DOHH2 (cell line): Measurements from ENCODE around the gene DIP2C.

Experiments
- H3F3A ChIP-seq: fragments of 200-600 bp; sonication (generic), shearing (Covaris generic); 2 replicates; pipeline ENCODE4 v1.6.0; 2016; ENCODE audit warnings: antibody characterized with exemption, mild to moderate bottlenecking; ENCODE audit not compliant: control insufficient read depth, insufficient read depth
- H3K27ac ChIP-seq: fragments of 200-600 bp; sonication (generic); 2 replicates; pipeline ENCODE4 v1.5.1; 2014; ENCODE audit warnings: low read depth, mild to moderate bottlenecking, low read length, moderate library complexity
- H3K27me3 ChIP-seq: fragments of 200-600 bp; sonication (generic); 2 replicates; pipeline ENCODE4 v1.6.1; 2014; ENCODE audit warnings: mild to moderate bottlenecking, low read length, mixed read lengths; ENCODE audit not compliant: control insufficient read depth
- H3K36me3 ChIP-seq: fragments of 200-600 bp; sonication (generic); 2 replicates; pipeline ENCODE4 v1.6.1; 2014; ENCODE audit warnings: mild to moderate bottlenecking, low read length, moderate library complexity, mixed read lengths; ENCODE audit not compliant: control insufficient read depth
- H3K4me1 ChIP-seq: fragments of 200-600 bp; sonication (generic); 2 replicates; pipeline ENCODE4 v1.6.1; 2014; ENCODE audit warnings: mild to moderate bottlenecking, low read length, mixed read lengths; ENCODE audit not compliant: control insufficient read depth
- H3K4me2 ChIP-seq: fragments of 200-600 bp; sonication (generic); 2 replicates; pipeline ENCODE4 v1.6.0; 2014; ENCODE audit warnings: mild to moderate bottlenecking, low read length, moderate library complexity
- H3K4me3 ChIP-seq: fragments of 200-600 bp; sonication (generic); 2 replicates; pipeline ENCODE4 v1.5.1; 2014; ENCODE audit warnings: mild to moderate bottlenecking, low read length, mixed read lengths
- H3K79me2 ChIP-seq: fragments of 200-600 bp; sonication (generic); 2 replicates; pipeline ENCODE4 v1.6.1; 2014; ENCODE audit warnings: mild to moderate bottlenecking, low read length, mixed read lengths; ENCODE audit not compliant: control insufficient read depth
- H3K9me2 ChIP-seq: fragments of 200-600 bp; sonication (generic); replicated peaks from 2 replicates; pipeline ENCODE4 v1.6.1; 2014; ENCODE audit warnings: mild to moderate bottlenecking, low read length, mixed read lengths; ENCODE audit not compliant: control insufficient read depth
- H3K9me3 ChIP-seq: fragments of 200-600 bp; sonication (generic); 2 replicates; pipeline ENCODE4 v1.6.1; 2014; ENCODE audit warnings: antibody characterized with exemption, low read length, mixed read lengths; ENCODE audit not compliant: control insufficient read depth, insufficient read depth
- H4K20me1 ChIP-seq: fragments of 200-600 bp; sonication (generic); 2 replicates; pipeline ENCODE4 v1.6.0; 2014; ENCODE audit warnings: low read depth, mild to moderate bottlenecking, antibody characterized with exemption, low read length, moderate library complexity; ENCODE audit not compliant: control insufficient read depth, insufficient read depth
- EZH2phosphoT487 ChIP-seq: fragments of 200-600 bp; sonication (generic); IDR thresholded peaks from 2 replicates; pipeline ENCODE4 v1.6.1; 2017; ENCODE audit warnings: borderline replicate concordance, mild to moderate bottlenecking, antibody characterized with exemption, low read length, moderate library complexity, mixed read lengths
- TF ChIP-seq, protein P1 (sequence below): fragments of 200-600 bp; sonication (generic); IDR thresholded peaks from one replicate; pipeline ENCODE4 v1.5.1; 2014; ENCODE audit warnings: antibody characterized with exemption, mild to moderate bottlenecking, low read depth, low read length; ENCODE audit not compliant: poor library complexity, severe bottlenecking

The DIP2C gene

DNA sequence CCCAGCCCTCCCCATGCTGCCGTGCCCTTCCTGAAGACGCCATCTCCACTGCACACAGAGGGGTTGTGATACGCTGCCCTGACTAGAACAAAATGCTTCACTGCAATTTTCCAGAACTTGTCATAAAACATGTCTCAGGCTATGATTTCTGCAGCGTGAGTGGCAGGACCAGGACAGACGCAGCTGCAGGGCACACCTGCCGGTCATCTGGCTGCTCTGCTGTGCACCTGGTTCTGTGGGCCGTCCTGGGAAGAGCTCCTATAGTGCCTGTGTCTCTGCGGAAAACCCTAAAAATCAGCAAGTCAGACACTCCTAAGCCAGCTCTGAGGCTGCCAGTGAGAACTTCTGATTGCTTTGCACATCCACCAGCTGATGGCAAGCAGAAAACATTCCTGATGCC is 39.7 kb upstream of the DIP2C start:
- no peaks in the 10 kb centered on the region for H3K79me2 ChIP-seq
- H3K27me3 ChIP-seq: 0 out of 2 replicates have a peak, but pooled peaks cover 4% of the 10 kb centered on the region
- no peak overlapping the region for H3K4me3 ChIP-seq
- no peaks in the 10 kb centered on the region for H3K9me3 ChIP-seq
- no peaks in the 10 kb centered on the region for H4K20me1 ChIP-seq
- H3K4me2 ChIP-seq: no peak overlapping the region
- no peaks in the 10 kb centered on the region for H3K4me1 ChIP-seq
- no peaks in the 10 kb centered on the region for H3F3A ChIP-seq
- H3K9me2 ChIP-seq: no peaks in the 10 kb centered on the region
- no peak overlapping the region for H3K27ac ChIP-seq
- no peaks in the 10 kb centered on the region for H3K36me3 ChIP-seq
- TF ChIP-seq, protein P1, sequence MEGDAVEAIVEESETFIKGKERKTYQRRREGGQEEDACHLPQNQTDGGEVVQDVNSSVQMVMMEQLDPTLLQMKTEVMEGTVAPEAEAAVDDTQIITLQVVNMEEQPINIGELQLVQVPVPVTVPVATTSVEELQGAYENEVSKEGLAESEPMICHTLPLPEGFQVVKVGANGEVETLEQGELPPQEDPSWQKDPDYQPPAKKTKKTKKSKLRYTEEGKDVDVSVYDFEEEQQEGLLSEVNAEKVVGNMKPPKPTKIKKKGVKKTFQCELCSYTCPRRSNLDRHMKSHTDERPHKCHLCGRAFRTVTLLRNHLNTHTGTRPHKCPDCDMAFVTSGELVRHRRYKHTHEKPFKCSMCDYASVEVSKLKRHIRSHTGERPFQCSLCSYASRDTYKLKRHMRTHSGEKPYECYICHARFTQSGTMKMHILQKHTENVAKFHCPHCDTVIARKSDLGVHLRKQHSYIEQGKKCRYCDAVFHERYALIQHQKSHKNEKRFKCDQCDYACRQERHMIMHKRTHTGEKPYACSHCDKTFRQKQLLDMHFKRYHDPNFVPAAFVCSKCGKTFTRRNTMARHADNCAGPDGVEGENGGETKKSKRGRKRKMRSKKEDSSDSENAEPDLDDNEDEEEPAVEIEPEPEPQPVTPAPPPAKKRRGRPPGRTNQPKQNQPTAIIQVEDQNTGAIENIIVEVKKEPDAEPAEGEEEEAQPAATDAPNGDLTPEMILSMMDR: no peak
- TF ChIP-seq EZH2phosphoT487: no peak

DNA sequence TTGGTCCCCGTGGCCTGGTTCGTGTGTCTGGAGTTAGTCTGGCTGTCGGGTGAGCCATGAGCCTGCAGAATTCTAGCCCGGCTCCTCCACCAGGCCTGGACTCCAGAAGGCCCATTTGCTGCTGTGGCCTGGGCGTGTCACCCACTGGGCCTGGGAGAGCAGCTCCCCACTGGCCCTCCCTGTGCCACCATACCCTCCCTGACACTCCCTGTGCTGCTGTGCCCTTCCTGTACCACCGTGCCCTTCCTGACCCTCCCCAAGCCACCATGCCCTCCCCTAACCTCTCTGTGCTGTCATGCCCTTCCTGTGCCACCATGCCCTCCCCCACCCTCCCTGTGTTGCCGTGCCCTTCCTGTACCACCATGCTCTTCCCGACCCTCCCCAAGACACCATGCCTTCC is 39.1 kb upstream of the DIP2C start:
- 0 out of 2 replicates have a peak, but pooled peaks cover 4% of the 10 kb centered on the region for H3K27me3 ChIP-seq
- H4K20me1 ChIP-seq: no peaks in the 10 kb centered on the region
- H3K4me1 ChIP-seq: no peaks in the 10 kb centered on the region
- no peak overlapping the region for H3K4me3 ChIP-seq
- H3K4me2 ChIP-seq: no peak overlapping the region
- TF ChIP-seq, protein P1: no peak
- no peaks in the 10 kb centered on the region for H3K36me3 ChIP-seq
- H3K9me3 ChIP-seq: no peaks in the 10 kb centered on the region; the same call in 1 of the 2 replicates
- no peaks in the 10 kb centered on the region for H3K9me2 ChIP-seq
- H3F3A ChIP-seq: no peaks in the 10 kb centered on the region
- H3K27ac ChIP-seq: no peak overlapping the region
- H3K79me2 ChIP-seq: no peaks in the 10 kb centered on the region

GRCh38 chr10:727162-727790 is 37.8 kb upstream of the DIP2C start:
- no peak for TF ChIP-seq EZH2phosphoT487
- TF ChIP-seq, protein P1: no peak
- Histone ChIP-seq H4K20me1 (no peaks in the 10 kb centered on the region), H3K9me3 (no peaks in the 10 kb centered on the region; the same call in 1 of the 2 replicates), H3K36me3 (no peaks in the 10 kb centered on the region), H3K9me2 (no peaks in the 10 kb centered on the region), H3K27ac (no peak overlapping the region), H3K4me1 (no peaks in the 10 kb centered on the region), H3K79me2 (no peaks in the 10 kb centered on the region), H3K4me3 (no peak overlapping the region), H3K27me3 (no peaks in the 10 kb centered on the region), H3F3A (no peaks in the 10 kb centered on the region), H3K4me2 (no peak overlapping the region)
